Daoy (cell line): ENCODE data around the gene SLFN5. TPM values are rescaled to one million over a fixed set of nuclear protein-coding genes. Genes with fewer than 3 reads are reported as not detected.
"Not testable (repeated sequence)": the region's sequence is repeated elsewhere in the genome, so short reads cannot be mapped to it uniquely, and the experiment has no call there.

ENCODE experiments used
- DNase-seq: peaks from one replicate; pipeline ENCODE4 v3.0.0-alpha.2; 2015; ENCODE audit warnings: low read depth
- total RNA-seq: library from RNA; depleted of rRNA; stranded (reverse); fragments of >200 nt; shearing (Covaris generic); gene quantifications from 2 replicates; pipeline ENCODE4 v1.2.3, GENCODE V29; 2014; rRNA removed

Gene SLFN5
- total RNA-seq: 18.2 and 24.5 TPM in 2 replicates

- peak; percentile 95 for DNase-seq
Measured at GRCh38 chr17:35242805-35243560, at the start of gene SLFN5. TSS of gene SLFN5 (plus strand) at chr17:35243072. CDS start at chr17:35258691, 15,619 bp downstream.

- not testable (repeated sequence) for DNase-seq
Measured at GRCh38 chr17:35194001-35194400, 48.9 kb upstream of the SLFN5 start, which contains the start of gene SLC35G3. TSS of gene SLC35G3 (minus strand) at chr17:35194393. CDS start at chr17:35194307, 86 bp downstream.

DNA sequence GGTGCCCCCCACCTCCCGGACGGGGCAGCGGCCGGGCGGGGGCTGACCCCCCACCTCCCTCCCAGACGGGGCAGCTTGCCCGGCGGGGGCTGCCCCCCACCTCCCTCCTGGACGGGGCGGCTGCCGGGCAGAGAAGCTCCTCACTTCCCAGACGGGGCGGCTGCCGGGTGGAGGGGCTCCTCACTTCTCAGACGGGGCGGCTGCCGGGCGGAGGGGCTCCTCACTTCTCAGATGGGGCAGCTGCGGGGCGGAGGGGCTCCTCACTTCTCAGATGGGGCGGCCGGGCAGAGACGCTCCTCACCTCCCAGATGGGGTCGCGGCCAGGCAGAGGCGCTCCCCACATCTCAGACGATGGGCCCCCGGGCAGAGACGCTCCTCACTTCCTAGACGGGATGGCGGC is 47.8 kb upstream of the SLFN5 start:
- not testable (repeated sequence) for DNase-seq

DNA sequence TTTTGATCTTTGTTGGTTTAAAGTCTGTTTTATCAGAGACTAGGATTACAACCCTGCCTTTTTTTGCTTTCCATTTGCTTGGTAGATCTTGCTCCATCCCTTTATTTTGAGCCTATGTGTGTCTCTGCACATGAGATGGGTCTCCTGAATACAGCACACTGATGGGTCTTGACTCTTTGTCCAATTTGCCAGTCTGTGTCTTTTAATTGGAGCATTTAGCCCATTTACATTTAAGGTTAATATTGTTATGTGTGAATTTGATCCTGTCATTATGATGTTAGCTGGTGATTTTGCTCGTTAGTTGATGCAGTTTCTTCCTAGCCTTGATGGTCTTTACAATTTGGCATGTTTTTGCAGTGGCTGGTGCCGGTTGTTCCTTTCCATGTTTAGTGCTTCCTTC is 40.3 kb upstream of the SLFN5 start:
- not testable (repeated sequence) for DNase-seq

DNA sequence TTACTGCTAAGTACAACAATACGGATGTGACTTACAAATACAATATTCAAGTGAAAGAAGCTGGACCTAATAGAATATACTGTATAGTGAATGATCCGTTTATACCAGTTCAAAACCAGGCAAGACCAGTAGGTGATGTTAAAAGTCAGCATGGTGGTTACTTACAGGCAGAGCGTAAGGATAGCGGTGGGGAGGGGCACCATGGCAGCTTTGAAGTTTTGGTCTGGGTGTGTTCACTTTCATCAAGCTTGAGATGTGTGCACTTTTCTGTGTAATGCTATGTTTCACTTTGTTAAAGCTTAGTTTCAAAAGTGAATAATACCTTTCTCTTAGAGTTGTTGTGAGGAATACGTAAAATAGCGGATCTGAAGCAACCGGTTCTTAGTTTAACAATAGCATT is 32.1 kb upstream of the SLFN5 start:
- DNase-seq: no peak

- DNase-seq: peak; percentile 17
Measured at GRCh38 chr17:35212668-35213067, 30.2 kb upstream of the SLFN5 start.

DNA sequence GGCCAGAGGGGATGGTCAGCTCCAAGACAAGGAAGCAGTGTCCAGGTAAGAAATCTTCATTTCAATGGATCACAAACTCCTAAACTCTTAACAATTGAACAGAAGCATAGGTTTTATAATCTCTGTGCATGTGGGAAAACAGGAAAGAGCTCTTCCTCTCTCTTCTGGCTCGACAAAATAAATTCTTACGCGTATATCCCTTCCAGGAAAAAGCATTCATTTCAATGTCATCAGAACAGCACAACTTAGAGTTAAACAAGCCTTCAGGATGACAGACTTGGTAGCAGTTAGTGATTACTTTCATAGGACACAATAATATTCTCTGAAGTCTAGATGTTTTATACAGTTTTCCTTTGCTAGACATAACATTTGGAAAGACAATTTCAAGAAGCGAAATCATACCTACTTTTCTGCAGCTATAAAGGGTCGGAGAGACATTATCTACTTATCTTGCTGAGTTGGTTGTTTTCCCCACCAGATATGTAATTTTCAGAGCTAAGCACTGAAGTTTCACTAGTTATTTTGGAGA is 29.4 kb upstream of the SLFN5 start:
- no peak for DNase-seq

DNA sequence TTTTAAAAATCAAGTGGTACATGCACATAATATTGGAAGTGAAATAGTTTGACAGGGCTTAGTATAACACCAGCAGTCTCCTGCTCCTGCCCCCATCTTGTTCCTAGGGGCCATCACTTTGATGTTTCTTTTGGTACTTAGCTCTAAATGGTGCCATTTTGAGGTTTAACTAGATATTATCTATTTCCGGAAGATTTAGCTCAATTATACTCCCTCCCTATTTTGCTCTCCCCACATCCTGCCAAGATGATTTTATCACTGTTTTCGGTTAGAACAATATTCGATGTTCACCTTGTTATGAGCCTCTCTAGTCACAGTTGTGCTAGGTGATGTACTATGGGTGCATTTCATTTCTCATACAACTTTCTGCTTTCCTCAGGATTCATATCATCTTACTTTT is 28.7 kb upstream of the SLFN5 start:
- no peak for DNase-seq

DNA sequence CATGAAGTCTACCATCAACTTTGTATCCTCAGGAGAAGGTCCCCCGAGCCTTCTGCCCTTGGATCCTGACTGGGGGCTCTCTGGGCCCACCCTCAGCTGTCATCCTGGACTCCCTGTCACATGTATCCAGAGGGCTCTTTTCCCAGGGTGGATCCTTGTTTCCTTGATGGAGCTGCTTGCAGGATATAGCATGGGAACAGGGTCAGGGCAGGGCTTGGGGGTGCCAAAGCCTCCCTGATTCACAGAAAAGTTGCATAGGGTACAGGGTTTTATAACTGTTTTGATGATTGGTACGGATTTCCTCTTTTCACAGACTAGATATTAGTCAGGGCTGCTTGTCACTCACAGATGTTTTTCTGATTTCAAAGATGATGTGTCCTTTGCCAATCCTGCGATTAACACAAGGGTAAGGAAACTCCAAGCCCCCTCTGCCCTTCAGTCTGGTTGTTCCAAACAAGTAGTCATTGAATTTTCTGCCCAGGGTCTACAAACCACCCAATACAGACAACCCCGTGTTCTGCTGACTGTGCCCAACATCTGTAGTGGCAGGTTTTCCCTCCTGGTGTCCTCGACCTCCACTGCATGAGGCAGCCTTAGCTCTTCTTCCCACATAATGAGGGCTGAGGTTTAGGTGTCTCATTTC is 28.1 kb upstream of the SLFN5 start:
- no peak for DNase-seq

- DNase-seq: no peak
Measured at GRCh38 chr17:35217107-35217506, 25.8 kb upstream of the SLFN5 start.

DNA sequence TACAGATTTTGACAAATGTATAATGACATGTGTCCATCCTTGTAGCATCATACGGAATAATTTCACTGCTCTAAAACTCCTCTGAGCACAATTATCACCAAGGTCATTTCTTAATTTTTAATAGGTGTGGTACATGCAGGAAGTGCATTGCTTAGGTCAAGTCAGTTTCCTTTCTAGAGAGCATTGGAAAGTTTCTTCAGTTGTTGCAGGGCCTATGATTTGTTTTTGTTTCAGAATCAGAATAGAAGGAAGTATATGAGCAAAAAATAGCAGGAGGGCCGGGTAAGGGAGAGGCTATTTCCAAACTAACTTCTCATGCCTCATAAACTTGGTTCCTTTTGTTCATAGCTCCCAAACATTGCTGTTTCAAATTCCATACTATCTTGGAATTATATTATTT is 24.0 kb upstream of the SLFN5 start:
- no peak for DNase-seq

DNA sequence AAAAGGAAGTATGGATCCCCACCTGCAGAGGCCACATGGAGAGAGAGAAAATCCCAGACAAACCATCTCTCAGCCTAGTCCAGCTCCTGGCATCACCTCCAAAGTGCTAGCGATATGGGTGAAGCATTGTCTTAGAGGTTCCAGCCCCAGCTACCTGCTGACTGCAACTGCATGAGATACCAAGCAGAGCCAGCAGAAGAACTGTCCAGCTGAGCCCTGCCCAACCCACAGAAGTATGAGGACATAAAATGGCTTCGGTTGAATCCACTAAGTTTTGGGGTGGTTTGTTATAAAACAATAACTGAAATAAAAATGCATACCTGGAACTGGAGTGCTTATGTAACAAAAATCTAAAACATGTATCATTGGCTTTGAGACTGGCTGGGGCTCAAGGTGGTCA is 20.4 kb upstream of the SLFN5 start:
- DNase-seq: no peak

- no peak for DNase-seq
Measured at GRCh38 chr17:35224436-35224835, 18.4 kb upstream of the SLFN5 start.

DNA sequence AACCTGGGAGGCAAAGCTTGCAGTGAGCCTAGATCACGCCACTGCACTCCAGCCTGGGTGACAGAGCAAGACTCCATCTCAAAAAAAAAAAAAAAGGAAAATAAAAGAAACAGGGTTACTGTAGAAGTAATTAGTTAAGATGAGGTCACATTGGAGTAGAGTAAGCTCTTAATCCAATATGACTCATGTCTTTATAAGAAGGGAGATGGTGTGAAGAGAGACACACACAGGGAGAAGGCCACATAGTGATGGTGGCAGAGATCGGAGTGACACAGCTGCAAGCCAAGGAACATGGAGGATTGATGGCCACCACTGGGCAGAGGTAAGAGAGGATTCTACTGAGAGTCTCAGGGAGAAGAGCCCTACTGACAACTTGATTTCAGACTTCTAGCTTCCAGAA is 15.3 kb upstream of the SLFN5 start:
- DNase-seq: no peak

- no peak for DNase-seq
Measured at GRCh38 chr17:35229638-35230037, 13.2 kb upstream of the SLFN5 start.

- DNase-seq: not testable (repeated sequence)
Measured at GRCh38 chr17:35234315-35234714, 8.6 kb upstream of the SLFN5 start.

DNA sequence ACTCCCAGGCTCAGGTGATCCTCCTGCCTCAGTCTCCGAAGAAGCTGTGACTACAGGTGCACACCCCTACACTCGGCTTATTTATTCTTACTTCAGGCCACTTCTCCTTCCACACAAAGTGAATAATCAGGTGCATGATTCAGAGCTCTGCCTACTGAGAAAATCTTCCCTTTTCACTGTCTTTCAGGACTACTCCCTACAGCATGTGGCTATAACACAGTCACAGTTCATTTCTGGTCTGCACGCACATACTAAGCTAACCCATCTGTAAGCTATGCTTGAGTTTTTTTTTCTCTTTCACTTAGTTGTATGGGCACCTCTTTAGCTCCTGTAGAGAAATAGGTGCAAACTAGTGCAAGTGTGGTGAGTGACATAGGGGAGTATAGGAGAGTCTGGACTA is 7.6 kb upstream of the SLFN5 start:
- DNase-seq: no peak

GRCh38 chr17:35235917-35236316 is 7.0 kb upstream of the SLFN5 start:
- DNase-seq: no peak

- DNase-seq: no peak
Measured at GRCh38 chr17:35236821-35237220, 6.1 kb upstream of the SLFN5 start.

- peak; percentile 51 for DNase-seq
Measured at GRCh38 chr17:35238821-35239220, 4.1 kb upstream of the SLFN5 start.

DNA sequence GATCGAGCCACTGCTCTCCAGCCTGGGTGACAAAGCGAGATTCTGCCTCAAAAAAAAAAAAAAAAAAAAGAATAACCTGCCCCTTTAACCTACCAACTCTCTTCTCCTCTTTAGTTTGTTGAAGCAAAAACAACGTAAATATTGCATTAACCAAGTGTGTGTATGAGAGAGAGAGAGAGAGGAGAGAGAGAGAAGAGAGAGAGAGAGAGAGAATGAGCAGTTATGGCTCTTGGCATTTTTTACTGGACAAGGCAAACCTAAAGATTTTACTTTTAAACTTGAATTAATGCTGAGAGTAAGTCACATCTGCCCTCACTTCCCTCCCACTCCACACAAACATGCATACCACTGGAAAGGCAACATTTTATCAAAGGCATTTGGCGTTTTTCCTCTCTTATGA is 3.0 kb upstream of the SLFN5 start:
- DNase-seq: no peak

DNA sequence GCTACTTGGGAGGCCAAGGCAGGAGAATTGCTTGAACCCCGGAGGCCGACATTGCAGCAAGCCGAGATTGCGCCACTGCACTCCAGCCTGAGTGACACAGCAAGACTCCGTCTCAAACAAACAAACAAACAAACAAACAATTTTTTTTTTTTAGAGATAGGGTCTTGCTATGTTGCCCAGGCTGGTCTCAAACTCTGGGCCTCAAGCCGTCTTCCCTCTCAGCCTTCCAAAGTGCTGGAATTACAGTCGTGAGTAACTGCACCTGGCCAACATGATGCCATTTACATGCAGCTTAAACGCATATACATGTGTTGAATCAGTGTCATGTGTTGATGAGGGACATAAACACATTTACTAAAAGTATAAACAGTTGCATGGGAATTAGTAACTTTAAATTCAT is 2.0 kb upstream of the SLFN5 start:
- DNase-seq: no peak

GRCh38 chr17:35241520-35241919 is 1.4 kb upstream of the SLFN5 start:
- no peak for DNase-seq
